A172 (cell line): Measurements from ENCODE around the gene RAB40C. TPM values are rescaled to one million over a fixed set of nuclear protein-coding genes. Genes with fewer than 3 reads are reported as not detected.

ENCODE experiments used
- DNase-seq: peaks from one replicate; pipeline ENCODE4 v3.0.0-alpha.2; 2015; ENCODE audit warnings: low spot score
- total RNA-seq: library from RNA; depleted of rRNA; stranded (reverse); fragments of >200 nt; shearing (Covaris generic); gene quantifications from 2 replicates; pipeline ENCODE4 v1.2.3, GENCODE V29; 2014

Gene RAB40C
- total RNA-seq, 1 experiment from 2014 or later: 16.8 TPM

DNA sequence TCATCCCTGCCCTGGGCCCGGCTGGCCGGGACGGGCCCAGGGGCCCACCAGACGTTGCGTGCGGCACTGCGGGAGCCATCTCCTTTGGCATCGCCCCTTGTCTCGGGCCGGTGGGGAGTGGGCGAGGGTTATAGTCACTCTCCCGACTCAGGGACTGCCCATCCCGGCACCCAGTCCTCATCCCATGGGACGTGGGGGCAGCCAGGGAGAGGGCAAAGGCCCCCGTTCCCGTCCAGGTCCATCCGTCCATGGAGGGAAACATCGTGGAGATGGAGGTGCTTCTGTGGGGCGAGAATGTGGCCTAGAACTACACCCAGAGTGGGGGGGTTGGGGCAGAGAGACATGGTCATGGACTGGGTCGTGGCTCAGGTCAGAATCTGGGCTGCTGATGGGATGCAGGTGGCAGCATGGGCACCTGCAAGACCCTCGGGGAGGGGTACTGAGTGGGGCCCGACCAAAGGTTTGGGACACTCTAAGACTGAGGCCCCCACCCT is 56.9 kb downstream of the RAB40C start:
- no peak for DNase-seq

DNA sequence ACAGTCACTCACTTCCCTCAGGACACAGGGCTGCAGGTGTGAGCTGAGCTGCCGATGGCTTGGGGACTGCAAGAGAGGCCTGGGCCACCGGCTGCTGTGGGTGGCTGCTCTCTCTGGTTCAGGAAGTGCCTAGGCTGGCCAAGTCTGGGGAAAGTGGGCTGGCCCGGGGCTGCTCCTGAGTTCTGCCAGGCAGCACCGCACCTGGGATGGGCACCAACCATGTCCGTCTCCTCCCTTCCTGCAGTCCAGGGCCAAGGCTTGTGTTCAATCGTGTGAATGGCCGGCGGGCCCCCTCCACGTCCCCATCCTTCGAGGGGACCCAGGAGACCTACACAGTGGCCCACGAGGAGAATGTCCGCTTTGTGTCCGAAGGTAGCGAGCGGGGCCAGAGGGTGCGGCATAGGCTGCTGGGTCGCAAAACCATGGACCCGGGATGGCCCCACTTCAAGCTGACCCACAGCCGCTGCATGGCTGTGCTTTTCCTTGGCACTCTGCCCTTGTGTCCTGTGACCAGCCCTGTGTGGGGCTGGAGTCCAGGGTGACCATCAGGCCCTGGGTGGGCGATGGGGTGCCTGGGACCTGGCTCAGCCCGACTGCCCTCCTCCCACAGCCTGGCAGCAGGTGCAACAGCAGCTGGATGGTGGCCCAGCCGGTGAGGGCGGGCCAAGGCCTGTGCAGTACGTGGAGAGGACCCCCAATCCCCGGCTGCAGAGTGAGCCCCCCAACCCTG is 57.5 kb downstream of the RAB40C start:
- DNase-seq: no peak

DNA sequence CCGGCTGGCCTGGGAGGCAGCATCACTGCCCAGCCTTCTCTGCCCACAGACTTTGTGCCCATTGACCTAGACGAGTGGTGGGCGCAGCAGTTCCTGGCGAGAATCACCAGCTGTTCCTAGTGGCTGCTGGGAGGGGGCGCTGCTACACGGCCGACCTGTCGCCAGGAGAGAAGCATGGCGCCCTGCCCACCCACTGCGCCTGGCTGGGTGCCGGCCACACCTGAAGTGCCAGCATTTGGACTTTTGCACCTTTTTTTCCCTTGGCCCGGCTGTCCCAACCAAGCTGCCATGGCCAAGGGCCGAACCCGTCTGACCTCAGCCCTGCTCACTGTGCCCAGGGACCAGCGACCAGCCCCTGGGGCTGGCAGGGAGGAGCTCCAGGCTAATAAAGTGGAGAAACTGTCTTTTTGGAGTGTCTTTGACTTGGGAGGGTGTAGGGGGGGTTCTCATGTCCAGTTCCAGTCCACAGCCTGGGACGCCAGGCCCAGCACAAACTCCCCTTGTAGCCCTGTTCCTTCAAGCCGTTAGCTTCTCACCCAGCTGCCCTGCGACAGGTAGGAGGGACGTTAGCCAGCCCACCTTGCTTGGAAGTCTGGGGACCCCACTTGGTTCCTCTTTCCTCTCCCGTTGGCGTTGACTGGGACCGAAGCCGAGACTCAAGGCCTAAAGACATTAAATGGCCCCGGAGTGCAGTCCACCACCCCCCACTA is 58.4 kb downstream of the RAB40C start:
- DNase-seq: no peak

DNA sequence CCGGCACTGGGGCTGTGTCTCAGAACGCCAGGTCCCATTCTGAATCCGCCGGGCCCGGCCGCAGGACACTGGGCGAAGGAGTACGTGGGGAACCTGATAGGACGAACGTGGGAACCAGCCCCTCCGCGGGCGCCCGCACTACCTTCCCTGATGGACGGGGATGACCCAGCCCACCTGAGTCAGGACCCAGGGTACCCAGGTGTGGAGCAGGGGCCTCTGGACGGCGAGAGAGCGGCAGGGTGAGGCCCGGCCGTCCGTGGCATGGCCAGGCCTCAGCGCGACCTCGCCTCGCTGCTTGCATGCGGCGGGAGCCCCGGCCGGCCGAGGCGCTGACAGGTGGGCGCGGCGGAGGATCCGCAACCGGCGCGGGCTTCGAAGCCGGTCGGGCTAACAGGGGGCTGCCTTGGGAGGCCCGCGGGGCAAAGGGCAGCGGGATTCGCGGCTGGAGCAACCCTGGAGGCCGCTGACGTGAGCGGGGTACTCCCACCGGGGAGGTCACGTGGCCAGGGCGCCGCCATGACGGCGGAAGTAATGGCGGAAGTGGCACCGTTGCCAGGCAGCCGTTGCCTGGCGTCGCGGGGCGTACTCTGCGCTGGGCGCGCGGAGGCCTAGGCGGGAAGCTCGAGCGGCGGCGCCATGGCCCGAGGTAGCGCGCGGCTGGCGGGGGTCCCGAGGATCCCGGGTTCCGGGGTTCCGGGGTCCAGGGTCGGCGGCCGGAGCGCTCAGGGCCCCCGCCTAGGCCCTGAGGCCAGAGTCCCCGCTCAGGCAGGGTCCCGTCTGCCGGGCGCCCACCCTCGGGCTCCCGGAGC is 59.1 kb downstream of the RAB40C start, which contains the start of gene WDR90:
WDR90 (plus strand) TSS at position 585 of the 809 bp plus-strand sequence; CDS start at position 637, 52 bp downstream.
- peak; percentile 79 for DNase-seq

DNA sequence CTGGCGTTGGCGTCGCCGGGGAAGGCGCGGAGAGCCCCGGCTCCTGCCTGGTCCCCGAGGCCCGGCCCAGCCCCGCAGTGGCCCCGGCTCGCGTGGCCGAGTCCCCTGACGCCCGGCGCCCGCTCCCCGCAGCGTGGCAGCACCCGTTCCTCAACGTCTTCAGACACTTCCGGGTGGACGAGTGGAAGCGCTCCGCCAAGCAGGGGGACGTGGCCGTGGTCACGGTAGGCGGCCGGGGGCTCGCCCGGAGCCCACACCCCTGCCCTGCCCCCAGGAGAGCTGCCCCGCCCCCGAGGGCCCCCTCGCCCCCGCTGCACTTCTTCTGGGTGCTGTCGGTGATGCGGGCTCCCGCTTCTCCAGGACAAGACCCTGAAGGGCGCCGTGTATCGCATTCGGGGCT is 59.8 kb downstream of the RAB40C start:
- no peak for DNase-seq

DNA sequence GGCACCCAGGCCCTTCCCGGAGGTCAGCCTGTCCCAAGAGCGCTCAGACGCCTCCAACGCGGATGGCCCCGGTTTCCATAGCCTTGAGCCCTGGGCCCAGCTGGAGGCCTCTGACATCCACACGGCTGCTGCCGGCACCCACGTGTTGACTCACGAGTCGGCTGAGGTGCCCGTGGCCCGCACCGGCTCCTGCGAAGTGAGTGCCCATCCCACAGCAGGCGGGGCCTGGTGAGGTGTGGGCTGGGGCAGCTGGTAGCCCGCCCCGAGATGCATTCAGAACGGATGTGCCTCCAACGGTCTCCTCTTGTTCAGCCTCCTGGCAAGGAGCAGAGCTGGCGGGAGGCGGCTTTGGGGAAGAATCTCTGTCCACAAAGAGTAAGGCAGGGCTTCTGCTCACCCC is 62.0 kb downstream of the RAB40C start:
- DNase-seq: peak; percentile 43

DNA sequence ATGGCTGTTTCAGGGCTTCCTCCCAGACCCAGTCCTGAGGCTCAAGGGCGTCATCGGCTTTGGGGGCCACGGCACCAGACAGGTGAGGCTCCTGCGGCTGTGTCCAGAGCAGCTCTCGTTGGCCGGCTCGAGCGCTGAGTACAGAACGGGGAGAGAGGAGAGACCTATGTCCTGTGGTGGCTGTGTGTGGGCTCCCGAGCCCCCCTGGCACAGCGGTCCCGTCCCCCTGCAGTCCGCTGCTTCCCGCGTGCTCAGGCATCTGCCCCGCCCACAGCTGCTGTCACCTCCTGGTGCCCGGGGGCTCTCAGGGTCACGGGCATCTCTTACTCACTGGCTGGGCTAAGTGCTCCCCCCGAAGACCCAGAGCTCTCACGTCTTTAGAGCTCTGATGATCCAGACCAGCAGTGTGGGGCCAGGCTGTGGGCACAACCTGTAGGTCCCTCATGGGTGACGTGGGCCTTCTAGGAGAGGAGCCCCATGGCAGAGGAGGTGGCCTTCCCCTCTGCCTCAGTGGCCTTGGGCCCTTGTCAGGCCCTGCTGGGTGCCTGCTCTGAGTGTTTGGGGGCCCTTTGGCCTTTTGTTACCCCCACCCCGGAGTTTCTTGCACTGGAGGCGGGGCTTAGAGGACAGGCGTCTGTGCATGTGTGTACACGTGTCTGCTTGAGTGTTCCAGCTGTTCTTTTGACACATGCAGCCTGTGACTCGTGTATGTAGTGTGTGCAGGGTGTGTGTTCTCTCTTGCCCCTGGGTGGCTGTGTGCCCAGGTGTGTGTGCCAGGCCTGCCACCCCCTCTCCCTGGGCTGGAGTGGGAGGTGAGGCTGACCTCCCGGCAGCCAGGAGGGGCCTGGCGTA is 62.8 kb downstream of the RAB40C start:
- no peak for DNase-seq

DNA sequence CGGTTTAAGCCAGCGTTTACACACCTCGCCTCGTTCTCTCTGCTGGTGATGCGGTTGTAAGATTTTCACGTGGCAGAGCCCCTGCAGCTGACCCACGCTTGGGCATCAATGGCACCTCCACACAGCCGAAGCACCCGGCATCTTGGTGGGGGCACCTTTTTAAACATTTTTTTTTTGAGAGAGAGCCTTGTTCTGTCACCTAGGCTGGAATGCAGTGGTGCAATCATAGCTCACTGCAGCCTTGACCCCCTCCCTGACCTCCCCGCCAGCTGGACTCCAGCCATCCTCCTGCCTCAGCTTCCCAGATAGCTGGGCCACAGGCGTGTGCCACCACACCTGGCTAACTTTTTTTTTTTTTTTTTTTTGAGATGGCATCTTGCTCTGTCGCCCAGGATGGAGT is 64.2 kb downstream of the RAB40C start:
- no peak for DNase-seq

DNA sequence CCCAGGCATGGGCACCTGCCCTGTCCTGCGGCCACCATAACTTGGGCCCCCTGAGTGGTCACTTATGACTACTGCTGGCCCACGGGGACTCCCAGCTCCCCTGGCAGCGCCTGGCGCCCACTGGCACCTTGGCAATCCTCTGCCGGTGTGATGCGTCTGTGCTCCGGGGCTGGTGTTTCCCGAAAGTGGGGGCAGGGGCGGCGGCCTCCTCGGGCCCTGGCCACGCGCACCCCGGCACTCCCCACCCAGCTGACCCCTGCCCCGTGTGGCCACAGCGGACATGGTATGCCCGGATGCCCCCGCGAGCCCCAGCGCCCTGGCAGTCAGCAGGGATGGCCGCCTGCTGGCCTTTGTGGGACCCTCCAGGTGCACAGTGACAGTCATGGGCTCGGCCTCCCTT is 67.6 kb downstream of the RAB40C start:
- DNase-seq: no peak

DNA sequence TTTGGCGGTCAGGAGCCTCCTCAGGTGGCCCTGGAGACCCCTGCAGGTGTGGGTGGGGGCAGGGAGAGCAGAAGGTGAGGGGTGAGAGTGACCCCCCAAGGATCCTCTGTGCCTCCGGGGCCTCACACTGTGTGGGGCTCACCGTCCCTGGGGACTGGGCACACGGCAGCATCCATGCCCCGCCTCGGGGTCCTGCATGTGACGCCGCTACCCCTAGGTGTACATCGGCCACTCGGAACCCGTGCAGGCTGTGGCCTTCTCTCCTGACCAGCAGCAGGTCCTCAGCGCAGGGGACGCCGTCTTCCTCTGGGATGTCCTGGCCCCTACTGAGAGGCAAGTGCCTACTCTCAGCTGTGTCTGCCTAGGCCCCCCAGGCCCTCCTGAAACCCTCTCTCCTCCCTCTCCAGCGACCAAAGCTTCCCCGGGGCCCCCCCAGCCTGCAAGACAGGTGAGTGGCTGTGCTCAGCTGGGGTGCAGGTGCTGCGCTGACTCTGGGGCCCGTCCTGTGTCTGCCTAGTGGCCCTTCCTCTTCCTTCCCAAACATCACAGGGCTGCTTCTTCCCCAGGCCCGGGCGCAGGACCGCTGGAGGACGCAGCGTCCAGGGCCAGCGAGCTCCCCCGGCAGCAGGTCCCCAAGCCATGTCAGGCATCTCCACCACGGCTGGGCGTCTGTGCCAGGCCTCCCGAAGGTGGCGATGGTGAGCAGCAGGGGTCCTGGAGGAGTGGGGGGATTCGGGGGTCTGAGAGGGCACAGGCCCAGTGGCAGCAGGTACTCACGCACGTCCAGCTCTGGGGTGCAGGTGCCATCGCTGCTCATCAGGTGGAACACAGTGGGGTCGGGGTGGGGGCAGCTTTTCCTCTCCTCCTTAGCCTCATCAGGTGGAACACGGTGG is 69.1 kb downstream of the RAB40C start:
- DNase-seq: no peak

DNA sequence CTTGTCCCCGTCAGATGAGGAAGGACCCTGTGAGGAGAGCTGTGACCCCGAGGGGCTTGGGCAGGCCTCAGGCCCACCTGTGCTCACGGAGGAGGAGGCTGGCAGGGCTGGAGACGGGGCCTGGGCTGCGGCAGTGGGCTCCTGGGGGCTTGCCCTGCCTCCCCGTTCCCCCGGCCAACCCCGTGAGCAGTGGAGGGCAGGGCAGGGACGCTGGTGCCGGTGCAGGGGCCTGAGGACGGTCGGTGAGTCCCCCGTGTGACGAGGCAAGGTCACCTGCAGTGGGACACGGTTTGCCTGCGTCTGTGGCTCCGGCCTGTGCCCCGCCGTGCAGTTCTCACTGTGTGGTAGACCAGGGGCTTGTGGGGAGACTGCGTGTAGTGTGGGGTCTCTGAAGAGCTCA is 69.8 kb downstream of the RAB40C start:
- DNase-seq: no peak

DNA sequence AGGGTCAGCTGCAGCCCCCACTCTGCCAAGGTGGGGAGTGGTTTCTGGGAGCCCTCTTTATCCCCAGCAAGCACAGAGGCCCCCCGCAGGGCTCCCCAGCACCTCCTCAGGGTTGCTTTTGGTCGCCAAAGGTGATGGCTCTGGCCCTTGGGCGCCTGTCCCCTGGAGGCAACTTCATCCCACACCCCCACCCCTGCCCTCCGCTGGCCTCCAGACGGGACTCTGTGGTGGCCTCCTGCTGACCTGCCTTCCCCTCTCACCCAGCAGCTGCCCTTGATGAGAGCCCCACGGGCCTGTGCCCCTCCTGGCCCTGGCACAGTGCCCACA is 70.2 kb downstream of the RAB40C start:
- DNase-seq: no peak

DNA sequence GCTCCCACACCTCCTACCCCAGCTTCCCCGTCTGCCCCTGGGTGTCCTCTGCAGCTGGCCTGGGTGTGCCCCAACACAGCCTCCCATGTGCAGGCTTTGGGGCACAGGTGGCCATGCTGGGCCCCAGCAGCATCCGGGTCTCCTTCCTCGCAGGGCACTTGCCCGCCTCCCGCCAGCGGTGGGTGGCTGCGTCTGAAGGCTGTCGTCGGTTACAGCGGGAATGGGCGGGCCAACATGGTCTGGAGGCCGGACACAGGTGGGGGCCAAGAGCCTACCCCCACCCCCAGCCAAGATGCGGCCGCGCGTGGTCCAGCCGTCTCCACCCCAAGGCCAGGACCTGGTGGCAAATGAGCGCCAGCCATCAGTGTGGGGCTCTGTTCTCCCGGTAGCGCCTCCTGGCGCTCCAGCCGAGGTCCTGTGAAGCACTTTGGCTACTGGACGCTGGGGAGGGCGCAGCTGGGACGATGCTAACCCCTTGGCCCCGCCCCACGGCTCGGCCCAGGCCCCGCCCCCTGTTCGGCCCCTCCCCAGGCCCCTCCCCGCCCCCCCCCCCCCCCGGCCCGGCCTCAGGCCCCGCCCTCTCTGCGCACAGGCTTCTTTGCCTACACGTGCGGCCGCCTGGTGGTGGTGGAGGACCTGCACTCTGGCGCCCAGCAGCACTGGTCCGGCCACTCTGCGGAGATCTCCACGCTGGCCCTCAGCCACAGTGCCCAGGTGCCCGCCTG is 70.8 kb downstream of the RAB40C start:
- DNase-seq: no peak

DNA sequence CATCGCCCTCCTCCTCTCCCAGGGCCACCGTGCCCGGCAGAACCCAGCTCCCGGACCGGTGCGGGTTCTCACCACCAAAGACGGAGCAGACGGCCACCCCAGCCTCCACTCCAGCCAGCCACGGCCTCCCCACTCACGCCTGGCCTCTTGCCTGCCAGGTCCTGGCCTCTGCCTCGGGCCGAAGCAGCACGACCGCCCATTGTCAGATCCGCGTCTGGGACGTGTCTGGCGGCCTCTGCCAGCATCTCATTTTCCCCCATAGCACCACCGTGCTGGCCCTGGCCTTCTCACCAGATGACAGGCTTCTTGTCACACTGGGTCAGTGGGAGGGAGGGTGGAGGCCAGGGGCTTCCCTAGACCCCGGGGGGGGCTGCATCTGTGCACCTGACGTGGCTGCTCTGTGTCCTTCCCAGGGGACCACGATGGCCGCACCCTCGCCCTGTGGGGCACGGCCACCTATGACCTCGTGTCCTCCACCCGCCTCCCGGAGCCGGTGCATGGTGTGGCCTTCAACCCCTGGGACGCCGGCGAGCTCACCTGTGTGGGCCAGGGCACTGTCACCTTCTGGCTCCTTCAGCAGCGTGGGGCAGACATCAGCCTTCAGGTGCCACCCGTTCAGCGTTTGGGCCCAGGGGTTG is 71.4 kb downstream of the RAB40C start:
- no peak for DNase-seq

DNA sequence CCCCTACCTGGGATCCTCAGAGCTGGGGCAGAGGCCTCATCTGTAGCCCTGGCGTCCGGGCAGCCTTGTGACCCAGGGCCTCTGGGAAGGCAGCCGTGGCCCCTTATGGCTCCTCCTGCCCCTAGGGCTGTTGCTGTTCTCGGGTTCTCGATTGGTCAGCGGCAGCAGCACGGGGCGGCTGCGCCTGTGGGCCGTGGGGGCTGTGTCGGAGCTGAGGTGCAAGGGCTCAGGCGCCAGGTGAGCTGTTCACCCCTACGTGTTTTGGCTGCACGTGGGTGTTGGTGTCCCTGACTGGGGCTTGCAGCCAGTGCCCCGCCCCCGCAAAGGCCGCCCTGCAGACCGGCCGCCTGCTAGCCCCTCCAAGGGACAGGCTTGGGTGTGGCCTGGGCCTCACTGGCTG is 72.2 kb downstream of the RAB40C start:
- no peak for DNase-seq

DNA sequence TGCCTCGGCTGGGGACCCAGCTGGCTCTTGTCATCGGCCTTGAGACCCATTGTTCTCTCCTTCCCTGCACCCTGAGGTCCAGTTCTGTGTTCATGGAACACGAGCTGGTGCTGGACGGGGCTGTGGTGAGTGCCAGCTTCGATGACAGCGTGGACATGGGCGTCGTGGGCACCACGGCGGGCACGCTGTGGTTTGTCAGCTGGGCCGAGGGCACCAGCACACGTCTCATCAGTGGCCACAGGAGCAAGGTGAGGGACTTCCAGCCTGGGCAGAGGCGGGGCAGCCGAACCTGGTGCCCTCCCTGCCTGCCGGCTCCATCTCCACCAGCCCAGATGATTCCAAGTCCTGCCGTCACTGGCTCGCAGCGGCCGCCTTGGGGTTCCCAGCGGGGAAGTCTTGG is 72.7 kb downstream of the RAB40C start:
- DNase-seq: no peak

DNA sequence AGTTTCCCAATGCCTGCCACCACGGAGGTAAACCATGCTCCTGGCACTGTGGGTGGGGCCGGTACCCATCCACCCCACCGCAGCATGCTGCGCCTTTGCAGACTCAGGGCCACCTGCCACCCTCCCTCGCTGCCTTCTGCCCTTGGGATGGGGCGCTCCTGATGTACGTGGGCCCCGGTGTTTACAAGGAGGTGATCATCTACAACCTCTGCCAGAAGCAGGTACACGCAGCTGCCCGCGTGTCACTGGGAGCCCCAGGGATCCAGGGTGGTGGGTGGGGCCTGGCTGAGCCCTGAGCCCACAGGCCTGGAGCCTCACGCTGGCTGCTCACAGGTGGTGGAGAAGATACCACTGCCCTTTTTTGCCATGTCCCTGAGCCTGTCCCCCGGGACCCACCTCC is 76.7 kb downstream of the RAB40C start:
- DNase-seq: no peak

DNA sequence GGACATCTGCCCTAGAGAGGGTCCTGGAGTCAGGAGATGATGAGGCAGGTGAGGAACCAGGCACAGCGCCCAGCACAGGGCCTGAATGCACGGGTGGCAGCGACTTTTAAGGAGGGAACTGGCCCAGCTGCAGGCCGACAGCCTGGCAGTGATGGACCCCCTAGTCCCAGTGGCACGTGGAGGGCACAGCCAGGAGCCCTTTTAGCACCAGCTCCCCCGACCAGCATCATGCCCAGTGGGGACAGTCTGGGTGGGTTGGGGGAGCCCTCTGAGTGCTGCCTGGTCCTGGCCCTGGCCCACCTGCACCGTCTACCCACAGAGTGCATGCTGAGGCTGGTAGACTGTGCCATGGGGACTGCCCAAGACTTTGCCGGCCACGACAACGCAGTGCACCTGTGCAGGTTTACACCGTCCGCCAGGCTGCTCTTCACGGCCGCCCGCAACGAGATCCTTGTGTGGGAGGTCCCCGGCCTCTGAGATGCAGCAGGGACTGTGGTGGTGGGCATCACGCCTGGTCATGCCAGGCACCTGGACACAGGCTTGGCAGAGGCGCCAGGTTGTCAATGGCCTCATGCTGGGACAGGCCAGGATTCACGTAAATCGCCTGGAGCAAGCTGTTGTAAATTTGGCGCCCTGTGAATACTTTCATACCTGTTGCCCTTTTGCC is 77.4 kb downstream of the RAB40C start:
- no peak for DNase-seq
